GM23248 (cell line): Measurements from ENCODE around the gene MAGIX. TPM values are rescaled to one million over a fixed set of nuclear protein-coding genes. Genes with fewer than 3 reads are reported as not detected.

Experiments used
- DNase-seq: peaks from one replicate; pipeline ENCODE4 v3.0.0-alpha.2; 2015
- H2AFZ ChIP-seq: fragments of 200-600 bp; sonication (generic); 2 replicates; pipeline ENCODE4 v1.6.1; 2016; ENCODE audit warnings: antibody characterized with exemption
- H3F3A ChIP-seq: fragments of 200-600 bp; sonication (generic); 2 replicates; pipeline ENCODE4 v1.6.1; 2016; ENCODE audit warnings: mild to moderate bottlenecking, antibody characterized with exemption, mixed run types; ENCODE audit not compliant: insufficient read depth
- H3K27ac ChIP-seq: fragments of 200-600 bp; sonication (generic); 2 replicates; pipeline ENCODE4 v1.5.1; 2016; ENCODE audit warnings: mild to moderate bottlenecking
- H3K27me3 ChIP-seq: fragments of 200-600 bp; sonication (generic); replicated peaks from 2 replicates; pipeline ENCODE4 v1.6.1; 2016; ENCODE audit warnings: mild to moderate bottlenecking; ENCODE audit not compliant: insufficient read depth
- H3K36me3 ChIP-seq: fragments of 200-600 bp; sonication (generic); 2 replicates; pipeline ENCODE4 v1.6.1; 2016; ENCODE audit warnings: low read depth, mild to moderate bottlenecking
- H3K4me1 ChIP-seq: fragments of 200-600 bp; sonication (generic); 2 replicates; pipeline ENCODE4 v1.6.1; 2016; ENCODE audit warnings: mild to moderate bottlenecking; ENCODE audit not compliant: insufficient read depth
- H3K4me2 ChIP-seq: fragments of 200-600 bp; sonication (generic); one replicate; pipeline ENCODE4 v1.6.1; 2016; ENCODE audit warnings: mild to moderate bottlenecking; ENCODE audit not compliant: unreplicated experiment
- H3K4me3 ChIP-seq: fragments of 200-600 bp; sonication (generic); 2 replicates; pipeline ENCODE4 v1.5.1; 2016; ENCODE audit warnings: mild to moderate bottlenecking
- H3K79me2 ChIP-seq: fragments of 200-600 bp; sonication (generic); 2 replicates; pipeline ENCODE4 v1.6.1; 2016; ENCODE audit warnings: mild to moderate bottlenecking; ENCODE audit not compliant: insufficient read depth
- H3K9ac ChIP-seq: fragments of 200-600 bp; sonication (generic); 2 replicates; pipeline ENCODE4 v1.6.1; 2016; ENCODE audit warnings: mild to moderate bottlenecking
- H3K9me2 ChIP-seq: fragments of 200-600 bp; sonication (generic); 2 replicates; pipeline ENCODE4 v1.6.1; 2016; ENCODE audit warnings: mixed run types, mild to moderate bottlenecking, moderate library complexity; ENCODE audit not compliant: insufficient read depth
- H3K9me3 ChIP-seq: fragments of 200-600 bp; sonication (generic); one replicate; pipeline ENCODE4 v1.6.1; 2017; ENCODE audit warnings: low read depth
- H4K20me1 ChIP-seq: fragments of 200-600 bp; sonication (generic); 2 replicates; pipeline ENCODE4 v1.6.0; 2016; ENCODE audit not compliant: insufficient read depth
- EZH2 ChIP-seq: fragments of 200-600 bp; sonication (generic); IDR thresholded peaks from 2 replicates; pipeline ENCODE4 v1.6.1; 2018; ENCODE audit warnings: antibody characterized with exemption, mild to moderate bottlenecking; ENCODE audit not compliant: insufficient read depth, poor library complexity, severe bottlenecking
- EZH2phosphoT487 ChIP-seq: fragments of 200-600 bp; sonication (generic); IDR thresholded peaks from 2 replicates; pipeline ENCODE4 v1.6.1; 2018; ENCODE audit warnings: antibody characterized with exemption, moderate library complexity, mild to moderate bottlenecking, low read depth; ENCODE audit not compliant: insufficient read depth
- WGBS, 2 experiments: methylation state at CpG; one replicate each; pipeline ENCODE4 v1.1.6; 2015 to 2017; ENCODE audit warnings: low lambda C conversion rate in 2 of 2, low coverage in 1 of 2; ENCODE audit errors: missing lambda C conversion rate in 2 of 2; 5-methylcytosine and 5-hydroxymethylcytosine counted together
- in situ Hi-C: fragments of 300-500 bp; cut with MboI; formaldehyde crosslinking; loops from 2 replicates; pipeline ENCODE4 v1.15.0; 2020
- polyA plus RNA-seq: library from polyadenylated mRNA; unstranded; fragments of >200 nt; fragmentation: Nextera tagmentation; extraction: Ambion mirVana; gene quantifications from 2 replicates; pipeline ENCODE4 v1.2.1, GENCODE V29; 2016
- total RNA-seq: library from RNA; depleted of rRNA; stranded (reverse); fragments of >200 nt; shearing (Covaris generic); gene quantifications from 2 replicates; pipeline ENCODE4 v1.2.3, GENCODE V29; 2014

Gene MAGIX
- total and polyA plus RNA-seq, 2 experiments from 2014 or later = 1.5 to 8.0 TPM

DNA sequence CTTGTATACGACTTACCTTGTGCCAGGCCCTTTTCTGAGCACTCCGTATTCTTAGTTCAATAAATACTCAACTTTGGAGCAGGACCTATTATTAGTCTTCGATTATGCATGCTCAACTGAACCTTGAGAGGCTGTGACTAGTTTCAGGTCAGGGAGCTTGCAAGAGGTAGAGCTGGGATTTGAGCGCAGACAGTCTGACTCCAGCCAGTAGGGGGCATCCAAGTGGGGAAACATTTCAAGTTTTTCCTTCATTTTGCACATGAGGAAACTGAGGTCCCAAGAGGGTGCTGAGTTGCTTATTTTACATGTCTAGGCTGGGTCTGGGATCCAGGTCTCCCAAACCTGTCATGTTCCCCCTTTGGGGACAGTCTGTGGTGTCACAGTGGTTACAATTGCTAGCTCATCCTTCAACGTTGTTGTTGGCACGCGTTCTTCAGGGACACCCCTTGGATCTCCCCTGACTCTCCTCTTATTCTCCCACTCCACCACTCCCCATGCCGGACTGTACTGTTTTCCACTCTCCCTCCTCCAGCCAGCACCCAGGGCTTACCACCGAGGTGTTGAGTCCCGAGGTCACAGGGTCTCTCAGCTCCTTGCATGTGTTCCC lies 30.3 kb downstream of the MAGIX start:
- no peaks in the 10 kb centered on the region for H3K4me1 ChIP-seq
- H3K9me2 ChIP-seq = no peaks in the 10 kb centered on the region
- 47 to 52% methylated on average over 9 to 10 of the region's 10 CpGs for WGBS, 2 experiments
- no peak overlapping the region for H3K4me3 ChIP-seq
- no peaks in the 10 kb centered on the region for H3F3A ChIP-seq
- TF ChIP-seq EZH2phosphoT487 (no peak), EZH2 (no peak)
- peak; percentile 47 for DNase-seq
- H3K27me3 ChIP-seq = no peaks in the 10 kb centered on the region
- H3K27ac ChIP-seq = no peak overlapping the region
- no peak overlapping the region for H2AFZ ChIP-seq
- in situ Hi-C loops = no loop called here
- no peaks in the 10 kb centered on the region for H3K36me3 ChIP-seq
- no peak overlapping the region for H3K4me2 ChIP-seq
- H4K20me1 ChIP-seq = no peaks in the 10 kb centered on the region
- no peaks in the 10 kb centered on the region for H3K9me3 ChIP-seq
- H3K79me2 ChIP-seq = no peaks in the 10 kb centered on the region
- no peak overlapping the region for H3K9ac ChIP-seq

DNA sequence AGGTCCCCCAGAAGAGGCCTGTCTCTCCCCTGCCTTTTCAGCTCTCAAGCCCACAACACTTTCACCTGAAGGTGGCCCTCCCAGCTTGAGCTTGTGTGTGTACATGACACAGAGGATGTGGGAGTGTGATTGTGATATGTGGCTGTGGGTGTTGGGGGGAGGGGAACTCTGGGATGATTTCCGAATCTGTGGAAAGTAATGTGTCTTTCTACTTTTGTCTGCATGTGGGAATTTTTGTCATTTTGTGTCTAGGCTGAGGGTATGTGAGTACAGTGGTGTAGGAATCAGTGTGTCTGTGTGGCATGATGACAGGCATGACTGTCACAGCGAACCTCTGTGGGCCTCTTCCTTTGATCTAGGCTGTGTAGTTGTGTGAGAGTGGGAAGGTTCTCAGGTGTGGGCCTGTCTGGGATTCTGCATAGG lies 31.0 kb downstream of the MAGIX start:
- TF ChIP-seq EZH2phosphoT487 = no peak
- no peak for TF ChIP-seq EZH2
- H3K9me2 ChIP-seq = no peaks in the 10 kb centered on the region
- no peak overlapping the region for H3K4me3 ChIP-seq
- H3K9me3 ChIP-seq = no peaks in the 10 kb centered on the region
- DNase-seq = no peak
- H3F3A ChIP-seq = no peaks in the 10 kb centered on the region
- H3K9ac ChIP-seq = no peak overlapping the region
- H2AFZ ChIP-seq = no peak overlapping the region
- no peaks in the 10 kb centered on the region for H4K20me1 ChIP-seq
- H3K79me2 ChIP-seq = no peaks in the 10 kb centered on the region
- no peaks in the 10 kb centered on the region for H3K4me1 ChIP-seq
- H3K4me2 ChIP-seq = no peak overlapping the region
- H3K27ac ChIP-seq = no peak overlapping the region
- WGBS, 2 experiments = 36 to 46% methylated on average over 2 of the region's 2 CpGs
- in situ Hi-C loops = no loop called here
- H3K27me3 ChIP-seq = no peaks in the 10 kb centered on the region
- no peaks in the 10 kb centered on the region for H3K36me3 ChIP-seq

DNA sequence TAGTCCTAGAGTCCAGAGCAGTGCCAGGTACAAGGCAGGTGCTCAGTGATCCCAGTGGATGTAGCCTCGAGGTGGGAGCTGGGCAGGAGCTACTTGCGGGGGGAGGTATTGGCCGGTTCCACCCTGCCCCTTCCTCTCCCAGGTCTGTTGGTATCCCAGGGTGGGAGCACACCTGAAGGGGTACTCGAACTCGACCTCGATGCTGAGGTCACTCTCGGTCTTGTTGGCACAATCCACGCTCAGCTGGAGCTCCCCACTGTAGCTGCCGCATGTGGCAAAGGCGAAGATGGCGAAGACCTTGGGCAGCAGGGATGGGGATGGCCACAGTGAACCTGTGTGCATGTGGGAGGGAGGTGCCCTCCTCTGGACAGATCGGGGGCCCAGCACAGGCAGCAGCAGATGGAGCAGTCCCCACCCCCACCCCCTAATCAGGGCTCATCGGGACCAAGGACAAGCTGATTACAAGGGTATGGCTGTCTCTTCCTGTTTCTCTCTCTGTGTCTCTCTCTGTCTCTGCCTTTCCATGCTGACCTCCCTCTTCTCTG lies 35.1 kb downstream of the MAGIX start:
- H3K36me3 ChIP-seq = no peaks in the 10 kb centered on the region
- no peaks in the 10 kb centered on the region for H3K4me1 ChIP-seq
- 45 to 56% methylated on average over 8 to 9 of the region's 13 CpGs for WGBS, 2 experiments
- DNase-seq = no peak
- no peaks in the 10 kb centered on the region for H3F3A ChIP-seq
- in situ Hi-C loops = no loop called here
- H3K4me2 ChIP-seq = no peak overlapping the region
- TF ChIP-seq EZH2phosphoT487 = no peak
- TF ChIP-seq EZH2 = no peak
- H3K27me3 ChIP-seq = no peaks in the 10 kb centered on the region
- no peaks in the 10 kb centered on the region for H4K20me1 ChIP-seq
- H3K4me3 ChIP-seq = no peak overlapping the region
- no peaks in the 10 kb centered on the region for H3K79me2 ChIP-seq
- no peaks in the 10 kb centered on the region for H3K9me3 ChIP-seq
- H3K9me2 ChIP-seq = no peaks in the 10 kb centered on the region
- no peak overlapping the region for H2AFZ ChIP-seq
- H3K27ac ChIP-seq = no peak overlapping the region
- no peak overlapping the region for H3K9ac ChIP-seq

DNA sequence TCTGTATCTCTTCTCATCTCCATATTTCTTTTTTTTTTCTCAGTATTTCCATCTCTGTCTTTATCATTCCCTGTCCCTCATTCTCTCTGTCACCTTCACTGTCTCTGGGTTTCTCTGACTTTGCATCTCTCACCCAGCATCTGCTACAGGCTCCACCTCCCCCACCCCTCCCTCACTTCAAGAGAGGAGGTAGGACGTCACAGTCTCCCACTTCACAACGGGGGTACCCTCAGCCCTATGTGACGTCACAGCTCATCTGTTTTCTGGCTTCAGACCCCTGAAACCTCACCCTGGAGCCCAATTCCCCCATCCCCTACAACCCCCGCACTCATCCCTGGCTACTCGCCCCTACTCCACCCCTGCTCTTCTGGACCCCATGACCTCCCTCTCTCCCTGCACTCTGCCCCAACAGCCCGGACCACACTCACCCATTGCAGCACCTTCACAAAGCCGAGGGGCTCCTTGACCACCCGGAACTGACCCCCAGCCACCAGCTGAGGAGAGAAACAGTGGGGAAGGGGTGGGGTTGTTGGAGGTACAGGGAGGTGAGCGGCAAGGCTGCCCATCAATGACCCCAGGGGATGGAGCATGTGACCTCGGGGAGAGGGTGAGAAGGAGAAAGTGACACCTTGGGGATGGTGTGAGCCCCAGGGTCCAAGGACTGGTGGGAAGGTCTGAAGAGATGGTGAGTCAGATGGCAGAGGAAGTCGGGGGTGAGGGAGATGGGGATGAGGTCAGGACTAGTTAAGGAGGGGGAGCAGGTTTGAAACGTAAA lies 36.2 kb downstream of the MAGIX start:
- H3K27ac ChIP-seq = no peak overlapping the region
- H3K27me3 ChIP-seq = no peaks in the 10 kb centered on the region
- H3K4me2 ChIP-seq = no peak overlapping the region
- no peak overlapping the region for H3K4me3 ChIP-seq
- no peak for DNase-seq
- H2AFZ ChIP-seq = no peak overlapping the region
- H3K79me2 ChIP-seq = no peaks in the 10 kb centered on the region
- H3K9ac ChIP-seq = no peak overlapping the region
- WGBS, 2 experiments = 0 to 9% methylated on average over 5 to 12 of the region's 12 CpGs
- no peaks in the 10 kb centered on the region for H3K36me3 ChIP-seq
- in situ Hi-C loops = no loop called here
- H3K4me1 ChIP-seq = no peaks in the 10 kb centered on the region
- no peaks in the 10 kb centered on the region for H3F3A ChIP-seq
- H3K9me3 ChIP-seq = no peaks in the 10 kb centered on the region
- TF ChIP-seq EZH2 (no peak), EZH2phosphoT487 (no peak)
- H3K9me2 ChIP-seq = no peaks in the 10 kb centered on the region
- H4K20me1 ChIP-seq = no peaks in the 10 kb centered on the region
